CD4-positive, alpha-beta T cell treated with Interferon gamma for 1 hour (primary cell): ENCODE data around the gene ANO2.

Experiments
- DNase-seq: peaks from one replicate; pipeline ENCODE4 v3.0.0-alpha.2; 2020

The ANO2 gene

GRCh38 chr12:5655120-5655519, 289.9 kb downstream of the ANO2 start:
- no peak for DNase-seq

GRCh38 chr12:5654019-5654418, 291.0 kb downstream of the ANO2 start:
- no peak for DNase-seq

- no peak for DNase-seq
These were observed 294.1 kb downstream of the ANO2 start for GRCh38 chr12:5650829-5651461.

GRCh38 chr12:5650281-5650680, 294.8 kb downstream of the ANO2 start:
- DNase-seq, result no peak

GRCh38 chr12:5648692-5649359, 296.2 kb downstream of the ANO2 start:
- no peak for DNase-seq

GRCh38 chr12:5643266-5643665, 301.8 kb downstream of the ANO2 start:
- DNase-seq, result no peak

- DNase-seq, result no peak
These were observed 307.4 kb downstream of the ANO2 start for GRCh38 chr12:5637698-5638097.

- DNase-seq, result no peak
These were observed 308.2 kb downstream of the ANO2 start for GRCh38 chr12:5636907-5637306.

- no peak for DNase-seq
These were observed 312.0 kb downstream of the ANO2 start for GRCh38 chr12:5633106-5633505.

GRCh38 chr12:5632453-5632852, 312.6 kb downstream of the ANO2 start:
- no peak for DNase-seq

GRCh38 chr12:5631497-5631896, 313.6 kb downstream of the ANO2 start:
- DNase-seq, result no peak

GRCh38 chr12:5630726-5631125, 314.3 kb downstream of the ANO2 start:
- no peak for DNase-seq

- DNase-seq, result no peak
These were observed 316.6 kb downstream of the ANO2 start for GRCh38 chr12:5628501-5628900.

GRCh38 chr12:5627053-5627630, 317.9 kb downstream of the ANO2 start:
- DNase-seq, result no peak

- DNase-seq, result no peak
These were observed 318.9 kb downstream of the ANO2 start for GRCh38 chr12:5626151-5626550.

- no peak for DNase-seq
These were observed 320.4 kb downstream of the ANO2 start for GRCh38 chr12:5624486-5625272.

GRCh38 chr12:5623411-5623810, 321.6 kb downstream of the ANO2 start:
- no peak for DNase-seq

GRCh38 chr12:5622280-5622679, 322.8 kb downstream of the ANO2 start:
- no peak for DNase-seq

- no peak for DNase-seq
These were observed 323.7 kb downstream of the ANO2 start for GRCh38 chr12:5621329-5621728.

- no peak for DNase-seq
These were observed 324.2 kb downstream of the ANO2 start for GRCh38 chr12:5620896-5621295.

GRCh38 chr12:5619628-5620027, 325.4 kb downstream of the ANO2 start:
- DNase-seq, result no peak

GRCh38 chr12:5616854-5617253, 328.2 kb downstream of the ANO2 start:
- no peak for DNase-seq

- no peak for DNase-seq
These were observed 329.3 kb downstream of the ANO2 start for GRCh38 chr12:5615760-5616159.

- no peak for DNase-seq
These were observed 330.8 kb downstream of the ANO2 start for GRCh38 chr12:5614256-5614655.
